Chondrocyte (in vitro differentiated cells): ENCODE data around the gene PAX6. TPM values are rescaled to one million over a fixed set of nuclear protein-coding genes. Genes with fewer than 3 reads are reported as not detected.

Source experiments
- DNase-seq: peaks from one replicate; pipeline ENCODE4 v3.0.0; 2021; ENCODE audit warnings: mixed read lengths, low spot score
- H3K27ac Mint-ChIP-seq: one replicate; pipeline ENCODE4 v1.8.0; 2021; ENCODE audit warnings: mild to moderate bottlenecking, moderate library complexity, mixed read lengths; ENCODE audit not compliant: unreplicated experiment
- H3K27me3 Mint-ChIP-seq: 2 replicates; pipeline ENCODE4 v1.8.0; 2021; ENCODE audit warnings: low read depth, mixed read lengths
- H3K36me3 Mint-ChIP-seq: 2 replicates; pipeline ENCODE4 v1.8.0; 2021; ENCODE audit warnings: low read depth, mixed read lengths
- H3K4me1 Mint-ChIP-seq: 2 replicates; pipeline ENCODE4 v1.8.0; 2021; ENCODE audit warnings: low read depth, mild to moderate bottlenecking, mixed read lengths
- H3K4me3 Mint-ChIP-seq: one replicate; pipeline ENCODE4 v1.8.0; 2021; ENCODE audit warnings: mild to moderate bottlenecking, moderate library complexity, mixed read lengths; ENCODE audit not compliant: unreplicated experiment
- H3K9me3 Mint-ChIP-seq: 2 replicates; pipeline ENCODE4 v1.8.0; 2021; ENCODE audit warnings: low read depth, mixed read lengths
- CTCF ChIP-seq: fragments of 200-600 bp; sonication (generic); IDR thresholded peaks from 2 replicates; pipeline ENCODE4 v1.5.0; 2021; ENCODE audit warnings: antibody characterized with exemption, mild to moderate bottlenecking, moderate library complexity
- total RNA-seq: library from RNA; stranded (reverse); gene quantifications from 3 replicates; pipeline ENCODE4 v1.2.1, GENCODE V29; 2021

PAX6 gene
- total RNA-seq, 1 donor from 2014 or later = not detected

DNA sequence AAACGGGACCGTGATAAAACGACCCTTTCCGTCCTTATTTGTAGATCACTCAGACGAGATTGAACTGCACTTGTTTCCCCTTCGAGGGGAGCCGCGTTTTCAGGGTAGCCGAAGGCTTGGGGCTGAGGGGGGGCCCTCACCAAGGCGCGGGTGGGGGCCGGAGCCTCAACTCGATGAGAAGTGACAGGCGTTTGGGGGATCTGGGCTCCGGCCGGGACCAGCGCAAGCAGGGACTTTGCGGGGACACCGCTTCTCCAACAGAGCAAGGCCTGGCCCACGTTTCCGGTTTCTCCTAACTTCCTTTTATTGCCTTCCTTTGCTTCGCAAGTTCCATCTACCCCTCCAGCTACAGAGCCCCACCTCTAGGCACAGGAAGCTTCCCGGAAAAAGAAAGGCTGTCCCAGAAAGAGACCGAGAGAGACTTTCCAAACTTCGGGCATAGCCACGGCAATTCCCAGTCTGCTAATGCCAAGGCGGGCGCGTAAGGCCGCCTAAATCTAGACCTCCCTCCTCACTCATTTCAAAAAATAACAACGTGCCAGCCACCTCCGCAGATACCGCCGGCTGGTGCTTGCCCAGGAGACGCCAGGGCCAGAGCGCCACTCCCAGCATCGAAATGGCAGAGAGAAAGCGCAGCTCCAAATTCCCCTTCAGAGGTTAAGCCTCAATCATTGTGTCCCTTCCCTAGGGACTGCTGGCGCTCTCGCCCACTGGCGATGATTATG, 6.6 kb downstream of the PAX6 start:
- Mint-ChIP-seq H3K4me1 (peaks cover 17% of the 10 kb centered on the region), H3K27me3 (peaks cover 84% of the 10 kb centered on the region), H3K9me3 (no peaks in the 10 kb centered on the region), H3K4me3 (peak overlapping the region; percentile 18), H3K27ac (no peak overlapping the region), H3K36me3 (peaks cover 2% of the 10 kb centered on the region)
- TF ChIP-seq CTCF = no peak
- DNase-seq = no peak

- DNase-seq = no peak
- Mint-ChIP-seq H3K27ac (no peak overlapping the region), H3K27me3 (peaks cover 83% of the 10 kb centered on the region), H3K4me1 (peaks cover 19% of the 10 kb centered on the region), H3K36me3 (peaks cover 2% of the 10 kb centered on the region), H3K4me3 (no peak overlapping the region), H3K9me3 (no peaks in the 10 kb centered on the region)
- TF ChIP-seq CTCF = no peak
These were observed 7.3 kb downstream of the PAX6 start for GRCh38 chr11:31803813-31804311.

DNA sequence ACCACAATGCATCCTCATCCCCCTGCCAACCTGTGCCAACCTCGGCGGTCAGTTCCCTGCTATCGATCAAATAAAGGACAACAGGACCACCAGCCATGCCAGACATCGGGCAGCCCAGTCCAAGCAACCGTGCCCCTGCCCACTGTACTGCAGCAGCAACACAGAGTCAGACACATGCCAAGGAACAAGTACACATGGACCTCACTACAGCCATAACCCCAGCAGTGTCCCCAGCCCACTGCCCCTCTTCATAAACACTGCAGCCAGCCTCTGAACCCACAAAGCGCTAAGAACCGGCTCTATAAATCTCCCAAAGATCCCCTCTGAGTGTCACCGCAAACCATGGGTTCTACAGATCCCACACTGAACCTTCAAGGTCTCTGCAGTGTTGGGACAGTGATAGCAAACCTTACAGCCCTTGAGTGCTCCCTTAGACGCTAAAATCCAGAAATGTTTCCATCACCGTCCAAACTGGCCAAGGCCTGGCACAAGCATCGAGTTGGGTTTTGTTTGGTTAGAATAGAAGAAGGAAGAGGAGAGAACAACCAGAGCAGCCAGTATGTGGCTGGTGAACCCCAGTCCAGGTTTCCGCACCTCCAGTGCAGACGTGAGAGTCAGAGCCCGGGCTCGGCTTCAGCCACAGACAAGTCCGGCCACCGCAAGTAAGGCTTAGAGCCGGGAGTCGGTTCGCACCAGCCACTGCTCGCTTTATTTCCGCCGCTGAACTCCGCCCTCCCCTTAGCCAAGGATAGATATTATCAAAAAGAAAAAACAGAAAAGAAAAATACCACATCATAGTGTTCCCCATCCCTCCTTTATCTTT, 7.9 kb downstream of the PAX6 start:
- H3K4me3 Mint-ChIP-seq = no peak overlapping the region
- H3K4me1 Mint-ChIP-seq = peaks cover 24% of the 10 kb centered on the region
- H3K36me3 Mint-ChIP-seq = peaks cover 2% of the 10 kb centered on the region

GRCh38 chr11:31802609-31802989, 8.5 kb downstream of the PAX6 start:
- Mint-ChIP-seq H3K27ac (no peak overlapping the region), H3K4me3 (no peak overlapping the region), H3K36me3 (peaks cover 2% of the 10 kb centered on the region), H3K9me3 (no peaks in the 10 kb centered on the region), H3K4me1 (peaks cover 28% of the 10 kb centered on the region), H3K27me3 (peaks cover 79% of the 10 kb centered on the region)
- no peak for DNase-seq
- no peak for TF ChIP-seq CTCF

More for the DNA sequence above, 7.9 kb downstream of the PAX6 start:
- Mint-ChIP-seq H3K9me3 (no peaks in the 10 kb centered on the region), H3K27me3 (peaks cover 81% of the 10 kb centered on the region), H3K27ac (no peak overlapping the region)
- DNase-seq = no peak
- TF ChIP-seq CTCF = no peak

DNA sequence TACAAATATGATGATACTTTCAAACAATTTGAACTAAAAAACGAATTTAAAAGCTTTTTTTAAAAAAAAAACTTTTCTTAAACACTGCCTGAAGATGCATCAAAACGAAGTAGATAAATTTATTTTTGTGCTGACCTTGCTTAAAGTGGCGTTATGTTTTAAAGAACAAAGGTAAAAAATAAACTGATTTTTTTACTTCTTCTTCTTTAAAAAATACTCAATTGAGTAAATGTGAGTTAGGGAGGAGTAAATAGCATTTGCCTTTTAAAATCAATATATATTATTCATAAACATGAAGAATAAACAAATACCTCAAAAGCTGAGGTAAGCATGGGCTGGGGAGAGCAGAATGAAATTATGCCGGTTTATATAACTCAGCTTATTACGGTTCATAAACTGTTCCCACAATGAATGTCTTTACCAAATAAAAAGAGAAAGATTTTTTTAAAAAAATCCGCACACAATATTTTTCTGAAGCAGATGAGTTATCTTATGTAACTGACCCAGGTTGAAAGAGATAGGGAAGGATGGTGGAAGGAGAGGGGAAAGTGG, 9.0 kb downstream of the PAX6 start:
- Mint-ChIP-seq H3K4me1 (peaks cover 32% of the 10 kb centered on the region), H3K9me3 (no peaks in the 10 kb centered on the region), H3K27ac (no peak overlapping the region), H3K4me3 (no peak overlapping the region), H3K36me3 (peaks cover 2% of the 10 kb centered on the region), H3K27me3 (peaks cover 78% of the 10 kb centered on the region)
- no peak for TF ChIP-seq CTCF
- DNase-seq = no peak
